HG03196 (cell line): Measurements from ENCODE around the gene ZNF593.

Experiments
- ATAC-seq: cut with Tn5 transposase; IDR thresholded peaks from one replicate; pipeline ENCODE4 v1.9.1; 2021; ENCODE audit not compliant: unreplicated experiment

Gene ZNF593

DNA sequence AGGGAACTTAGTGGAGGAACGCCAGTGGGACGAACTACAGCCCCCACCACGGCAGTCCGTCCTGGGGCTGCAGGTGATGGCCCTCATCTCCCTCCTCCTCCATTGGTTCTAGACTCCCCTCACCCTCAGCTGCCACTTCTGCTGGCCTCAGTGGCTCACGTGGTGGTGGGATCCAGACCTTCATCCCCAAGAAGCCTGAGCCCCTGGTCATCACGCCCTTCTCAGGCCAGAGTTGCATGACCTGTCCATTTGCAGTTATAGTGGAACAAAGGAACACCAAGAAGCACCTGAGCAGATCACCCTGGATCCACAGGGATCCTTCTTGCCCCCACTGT is 23.8 kb upstream of the ZNF593 start:
- no peak for ATAC-seq

DNA sequence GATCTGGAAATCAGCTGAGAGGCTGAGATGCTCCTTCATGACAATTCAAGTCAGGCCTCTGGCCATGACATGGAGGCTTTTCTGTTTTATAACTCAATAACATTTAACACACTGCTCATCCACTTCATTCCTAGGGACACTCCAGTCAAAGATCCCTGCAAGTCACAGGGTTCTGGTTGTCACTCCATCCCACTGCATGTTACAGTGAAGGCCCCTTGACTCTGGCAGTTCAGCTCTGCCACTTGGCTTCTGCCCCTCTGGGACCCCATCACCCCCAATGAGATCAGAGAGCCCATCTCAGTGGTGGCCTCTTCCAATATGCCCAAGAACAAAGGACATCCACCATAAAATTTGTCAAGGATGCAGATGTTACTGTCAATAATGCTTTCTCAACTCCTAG is 20.8 kb upstream of the ZNF593 start:
- ATAC-seq = no peak

DNA sequence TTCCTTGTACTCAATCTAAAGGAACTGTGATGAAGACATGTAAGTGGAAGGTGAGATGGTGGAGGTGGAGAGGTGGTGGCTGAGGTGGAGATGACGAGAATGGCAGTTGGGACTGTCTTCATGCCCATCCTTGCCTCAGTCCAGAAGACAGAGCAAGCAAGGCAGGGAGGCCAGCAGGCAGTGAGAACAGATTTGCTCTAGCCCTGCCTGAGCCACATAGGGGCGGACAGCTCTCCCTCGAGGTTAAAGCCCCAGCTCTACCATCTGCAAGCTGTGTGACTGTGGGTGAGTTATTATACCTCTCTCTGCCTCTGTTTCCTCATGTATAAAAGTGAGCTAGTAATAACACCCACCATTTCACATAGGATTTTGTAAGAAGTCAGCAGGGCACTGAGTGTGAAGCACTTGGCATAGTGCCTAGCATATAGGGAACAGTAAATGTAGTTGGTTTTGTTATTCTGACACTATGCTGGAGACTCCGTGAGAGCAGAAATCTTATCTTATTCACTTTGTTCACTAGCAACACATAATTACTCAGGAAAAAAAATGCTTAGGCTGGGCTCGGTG is 15.7 kb upstream of the ZNF593 start:
- ATAC-seq = no peak

DNA sequence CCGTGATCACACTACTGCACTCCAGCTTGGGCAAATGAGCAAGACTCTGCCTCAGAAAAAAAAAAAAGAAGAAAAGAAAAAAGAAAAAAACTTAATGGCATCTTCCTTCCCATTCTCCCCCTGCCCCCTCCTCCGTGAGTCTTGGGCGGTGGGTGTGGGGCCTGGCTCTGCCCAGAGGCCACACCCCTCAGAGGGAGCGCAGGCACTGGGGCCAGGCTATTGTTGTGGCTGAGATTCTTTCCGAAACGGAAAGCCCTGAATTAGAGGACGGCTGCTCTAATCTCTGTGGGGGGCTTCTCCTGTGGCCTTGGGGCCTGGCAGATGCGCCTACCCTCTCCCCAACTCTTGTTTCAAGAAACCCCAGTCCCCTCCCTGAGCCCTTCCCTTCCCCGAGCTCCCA is 15.0 kb upstream of the ZNF593 start:
- no peak for ATAC-seq

DNA sequence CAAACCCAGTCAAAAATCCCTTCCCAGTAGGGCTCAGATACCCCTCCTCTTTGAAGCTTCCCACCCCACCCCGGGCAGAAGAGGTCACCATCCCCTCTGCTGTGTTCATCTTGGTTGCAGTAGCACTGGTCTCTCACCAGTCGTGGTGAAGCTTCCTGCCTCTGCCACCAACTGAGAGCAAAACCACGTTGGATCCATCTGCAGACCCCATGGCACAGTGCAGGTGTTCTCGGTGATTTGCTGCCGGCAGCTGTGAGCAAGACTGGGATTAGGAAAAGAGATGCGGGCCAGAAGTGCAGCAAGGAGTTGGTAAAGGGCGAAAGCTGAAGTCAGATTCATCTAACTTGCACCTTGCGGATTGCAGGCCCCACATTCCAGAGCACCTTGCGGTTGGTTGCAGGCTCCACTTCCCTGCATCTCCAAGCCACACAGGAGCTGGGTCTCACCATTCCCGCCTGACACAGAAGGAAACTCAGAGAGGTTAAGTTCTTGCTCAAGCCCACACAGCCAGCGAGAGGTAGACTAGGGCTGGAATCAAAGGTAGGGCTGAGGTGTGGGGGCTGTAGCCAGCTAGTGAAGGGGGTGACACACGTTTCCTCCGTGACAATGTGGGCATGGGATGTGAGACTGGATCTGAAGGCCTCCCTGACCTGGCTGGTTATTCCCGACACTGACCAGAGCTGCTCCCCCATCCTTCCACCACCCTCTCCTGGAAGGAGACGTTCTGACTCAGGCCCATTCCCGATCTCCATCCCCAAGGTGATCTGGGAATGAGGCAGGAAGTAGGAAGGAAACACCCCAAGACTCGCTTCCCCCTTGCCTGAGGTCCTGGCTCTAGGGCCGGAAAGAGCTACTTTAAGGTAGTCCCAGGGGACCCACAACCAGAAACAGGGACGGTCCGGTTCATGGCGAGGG is 14.1 kb upstream of the ZNF593 start:
- ATAC-seq = no peak

DNA sequence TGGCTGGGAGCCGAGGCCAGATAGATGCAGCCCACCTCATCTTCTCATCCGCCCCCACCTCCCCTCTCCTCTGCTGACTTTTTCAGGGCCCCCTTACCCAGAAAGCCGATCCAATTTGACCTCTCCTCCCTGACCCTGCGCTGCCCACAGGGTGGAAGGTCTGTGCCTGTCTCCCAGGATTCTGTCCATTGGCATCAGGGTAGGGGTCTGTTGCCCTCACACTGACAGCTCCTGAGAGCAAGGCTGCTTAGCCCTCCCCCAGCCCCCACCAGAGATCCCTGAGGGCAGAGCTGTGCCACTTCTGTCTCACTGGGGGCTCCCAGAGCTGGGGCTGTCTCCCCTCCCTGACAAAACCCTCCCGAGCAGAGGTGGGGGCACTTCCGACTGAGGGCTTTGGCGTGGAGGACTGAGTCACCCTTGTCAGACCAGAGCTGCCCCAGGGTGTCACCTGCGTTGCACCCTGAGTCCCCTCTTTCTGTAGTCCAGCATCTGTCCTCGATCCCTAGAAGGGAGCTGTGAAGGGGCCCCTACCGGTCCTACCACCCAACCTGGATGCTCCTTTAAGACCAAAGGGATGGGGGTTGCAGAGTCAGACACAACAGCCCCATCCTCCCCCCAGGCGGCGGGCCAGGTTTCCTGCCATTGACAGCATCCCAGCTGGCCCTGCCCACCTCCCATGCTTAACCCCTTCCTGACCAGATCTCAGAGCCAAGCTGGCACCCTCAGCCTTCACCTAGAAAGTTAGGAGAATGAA is 13.2 kb upstream of the ZNF593 start:
- ATAC-seq = no peak

DNA sequence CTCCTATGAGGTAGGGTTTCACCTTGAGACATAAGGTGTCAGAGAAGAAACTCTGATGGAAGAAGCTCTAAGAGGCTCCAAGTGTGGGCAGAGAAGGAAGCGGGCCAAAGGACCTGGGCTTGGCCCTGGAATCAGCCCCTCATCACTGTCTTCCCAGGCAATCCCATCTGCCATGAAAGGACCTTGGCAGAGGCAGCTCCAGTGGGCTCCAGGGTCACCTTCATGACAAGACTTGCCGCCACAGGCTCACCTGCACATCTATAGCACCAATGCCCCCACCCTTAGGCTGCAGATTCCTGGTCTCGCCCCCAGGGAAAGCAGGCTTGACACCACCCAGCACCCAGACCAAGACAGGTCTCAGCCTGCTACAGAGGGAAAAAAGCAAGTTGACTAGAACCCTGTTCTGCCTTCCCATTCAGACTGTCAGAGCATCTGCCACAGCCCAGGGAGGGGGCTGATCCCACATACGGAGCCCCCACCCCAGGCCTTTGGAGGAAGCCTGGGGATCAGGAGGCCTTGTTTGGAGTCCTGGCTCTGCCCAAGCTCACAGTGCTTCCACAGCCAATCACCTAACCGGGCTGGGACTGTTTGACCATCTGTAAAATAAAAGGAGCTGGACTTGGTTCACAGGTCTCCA is 11.3 kb upstream of the ZNF593 start:
- ATAC-seq = no peak

DNA sequence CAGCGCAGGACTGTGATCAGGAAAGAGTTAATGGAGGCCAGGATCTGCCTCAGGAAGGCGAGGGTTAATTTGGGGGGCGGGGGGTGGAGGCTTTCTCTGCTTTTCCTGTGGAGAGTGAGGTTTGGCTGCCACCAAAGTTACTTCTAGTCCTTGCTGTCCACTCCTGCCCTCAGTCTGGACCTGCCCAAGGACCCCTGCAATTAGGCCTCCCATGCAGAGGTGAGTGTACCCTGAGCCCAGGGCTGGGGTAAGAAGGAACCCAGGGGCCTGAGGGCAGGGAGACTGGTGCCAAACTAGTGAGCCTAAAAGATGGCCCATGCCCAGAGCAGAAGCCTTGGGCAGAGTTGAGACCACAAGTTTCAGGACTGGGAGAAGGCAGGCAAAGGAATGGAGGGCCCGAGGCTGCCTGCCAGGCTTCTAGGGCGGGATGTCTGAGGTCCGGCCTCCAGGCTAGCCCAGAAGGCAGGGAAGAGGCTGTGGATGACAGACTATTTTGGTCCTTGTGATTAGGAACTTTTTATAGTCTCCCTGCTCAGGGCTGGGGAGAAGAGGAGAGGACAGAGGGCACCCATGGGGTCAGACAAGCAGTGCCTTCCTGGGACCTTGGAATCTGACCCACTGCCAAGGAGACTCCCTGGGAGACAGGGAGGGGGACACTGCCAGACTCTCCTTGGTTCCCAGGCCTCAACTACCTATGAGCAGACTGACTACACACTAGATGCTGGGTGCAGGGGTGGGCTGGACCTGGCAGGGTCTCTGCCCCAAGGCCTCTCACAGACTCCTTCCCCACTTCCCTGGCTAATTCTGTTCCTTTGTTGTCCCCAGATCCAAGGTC is 10.6 kb upstream of the ZNF593 start, which contains the start of gene FAM110D:
Gene FAM110D (plus strand): TSS at position 172 of the 835 bp plus-strand sequence. CDS start 2,213 bp downstream, outside the sequence.
- no peak for ATAC-seq

DNA sequence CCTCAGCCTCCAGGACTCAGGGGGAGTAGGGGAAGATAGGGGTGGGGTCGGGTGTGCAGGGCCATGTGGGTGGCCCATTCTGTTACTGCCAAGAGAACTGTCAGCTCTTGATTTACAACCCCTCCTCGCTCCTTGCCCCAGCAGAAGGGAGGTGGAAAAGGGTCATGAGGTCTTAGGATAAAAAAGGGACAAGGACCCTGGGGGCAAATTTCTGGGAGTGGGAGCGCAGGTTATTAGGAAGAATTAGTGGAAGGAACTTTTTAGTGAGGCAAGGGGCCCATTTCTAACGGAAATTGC is 10.0 kb upstream of the ZNF593 start:
- ATAC-seq = no peak

DNA sequence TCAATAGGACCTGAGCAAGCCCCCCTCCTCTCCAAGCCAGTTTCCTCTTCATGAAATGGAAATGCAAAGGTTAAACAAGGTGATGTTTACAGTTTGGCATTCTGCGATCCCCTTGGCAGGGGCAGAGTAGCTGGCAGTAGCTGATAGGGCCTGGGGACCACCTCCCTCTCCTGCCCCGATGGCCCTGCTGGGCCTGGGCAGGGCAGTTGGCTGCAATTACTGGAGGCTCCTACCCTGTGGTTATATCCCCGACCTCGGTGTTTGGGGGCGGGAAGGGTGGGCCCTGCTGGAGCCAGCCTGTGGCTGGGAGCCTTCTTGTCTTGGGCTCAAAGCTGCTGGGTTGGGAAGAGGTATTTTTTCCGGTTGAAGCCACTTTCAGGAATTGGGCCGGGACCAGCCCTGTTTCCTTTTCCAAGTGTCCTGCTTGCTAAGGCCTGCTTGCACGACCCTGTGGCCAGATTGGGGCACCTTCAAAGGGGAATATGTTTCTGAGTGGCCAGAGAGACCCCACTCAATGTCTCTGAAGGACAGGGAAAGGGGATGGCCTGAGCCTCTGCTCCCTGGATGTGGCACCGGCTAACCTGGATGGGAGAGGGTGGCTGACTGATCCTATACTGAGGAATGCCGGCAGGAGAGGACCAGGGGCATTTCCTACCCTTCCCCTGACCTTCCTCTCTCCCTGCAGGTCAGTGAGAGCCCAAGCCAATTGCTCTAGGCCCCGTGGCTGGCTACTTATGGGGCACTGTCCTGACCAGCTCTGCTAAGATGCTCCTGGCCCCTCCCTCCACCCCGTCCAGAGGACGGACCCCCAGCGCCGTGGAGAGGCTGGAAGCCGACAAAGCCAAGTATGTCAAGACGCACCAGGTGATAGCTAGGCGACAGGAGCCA is 8.9 kb upstream of the ZNF593 start:
- no peak for ATAC-seq

DNA sequence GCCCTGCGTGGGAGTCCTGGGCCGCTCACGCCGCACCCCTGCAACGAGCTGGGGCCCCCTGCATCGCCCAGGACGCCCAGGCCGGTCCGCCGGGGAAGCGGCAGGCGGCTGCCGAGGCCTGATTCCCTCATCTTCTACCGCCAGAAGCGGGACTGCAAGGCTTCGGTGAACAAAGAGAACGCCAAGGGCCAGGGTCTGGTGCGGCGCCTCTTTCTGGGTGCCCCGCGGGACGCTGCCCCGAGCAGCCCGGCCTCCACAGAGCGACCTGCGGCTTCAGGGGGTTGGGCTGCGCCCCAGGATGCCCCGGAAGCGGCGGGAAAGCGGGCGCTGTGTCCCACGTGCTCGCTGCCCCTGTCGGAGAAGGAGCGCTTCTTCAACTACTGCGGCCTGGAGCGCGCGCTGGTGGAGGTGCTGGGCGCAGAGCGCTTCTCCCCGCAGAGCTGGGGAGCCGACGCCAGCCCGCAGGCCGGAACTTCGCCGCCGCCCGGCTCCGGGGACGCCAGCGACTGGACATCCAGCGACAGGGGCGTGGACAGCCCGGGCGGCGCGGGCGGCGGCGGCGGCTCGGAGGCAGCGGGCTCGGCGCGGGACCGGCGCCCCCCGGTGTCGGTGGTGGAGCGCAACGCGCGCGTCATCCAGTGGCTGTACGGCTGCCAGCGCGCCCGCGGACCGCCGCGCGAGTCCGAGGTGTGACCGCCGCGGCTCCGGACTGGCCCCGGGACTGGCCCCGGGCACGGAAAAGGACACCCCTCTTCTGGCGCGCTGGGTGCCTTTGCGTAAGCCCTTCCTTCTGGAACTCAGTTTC is 8.1 kb upstream of the ZNF593 start:
- no peak for ATAC-seq

DNA sequence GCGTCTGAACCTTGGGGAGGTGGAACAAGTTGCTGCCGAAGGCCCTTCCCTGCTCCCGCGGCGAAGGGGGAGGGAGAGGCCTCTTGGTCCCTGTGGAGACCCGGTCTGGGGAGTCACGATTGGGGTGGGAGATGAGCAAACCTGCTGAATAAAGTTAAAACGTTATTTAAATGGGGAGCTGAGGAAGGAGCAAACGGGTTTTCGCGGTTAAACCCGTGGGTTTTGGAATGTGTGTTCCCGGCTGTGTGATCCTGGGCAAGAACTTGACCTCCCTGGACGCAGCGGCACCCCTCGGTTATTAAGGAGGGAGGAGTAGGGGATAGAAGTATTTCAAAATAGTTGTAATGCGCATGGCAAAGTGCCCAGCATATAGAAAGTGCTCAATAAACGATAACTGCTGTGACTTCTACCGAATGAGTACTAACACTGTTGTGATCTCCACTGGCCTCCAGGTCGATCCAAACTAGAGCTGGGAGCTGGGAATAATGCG is 7.4 kb upstream of the ZNF593 start:
- ATAC-seq = no peak

DNA sequence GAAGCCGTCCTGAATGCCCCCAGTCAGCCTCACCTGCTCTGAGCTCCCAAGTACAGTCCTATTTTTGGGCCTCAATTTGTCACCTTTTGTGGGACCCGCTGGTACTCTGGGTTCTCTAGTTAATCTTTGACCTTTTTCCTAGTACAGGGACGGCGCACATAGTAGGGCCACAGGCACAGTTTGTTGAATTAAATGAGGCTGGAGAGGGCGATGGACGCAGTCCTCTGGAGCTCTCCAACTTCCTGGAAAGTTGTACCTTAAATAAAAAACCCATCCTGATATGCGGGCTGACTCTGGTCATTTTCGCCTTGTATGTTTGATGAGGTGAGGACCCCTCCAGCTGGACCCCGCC is 6.0 kb upstream of the ZNF593 start:
- ATAC-seq = no peak

DNA sequence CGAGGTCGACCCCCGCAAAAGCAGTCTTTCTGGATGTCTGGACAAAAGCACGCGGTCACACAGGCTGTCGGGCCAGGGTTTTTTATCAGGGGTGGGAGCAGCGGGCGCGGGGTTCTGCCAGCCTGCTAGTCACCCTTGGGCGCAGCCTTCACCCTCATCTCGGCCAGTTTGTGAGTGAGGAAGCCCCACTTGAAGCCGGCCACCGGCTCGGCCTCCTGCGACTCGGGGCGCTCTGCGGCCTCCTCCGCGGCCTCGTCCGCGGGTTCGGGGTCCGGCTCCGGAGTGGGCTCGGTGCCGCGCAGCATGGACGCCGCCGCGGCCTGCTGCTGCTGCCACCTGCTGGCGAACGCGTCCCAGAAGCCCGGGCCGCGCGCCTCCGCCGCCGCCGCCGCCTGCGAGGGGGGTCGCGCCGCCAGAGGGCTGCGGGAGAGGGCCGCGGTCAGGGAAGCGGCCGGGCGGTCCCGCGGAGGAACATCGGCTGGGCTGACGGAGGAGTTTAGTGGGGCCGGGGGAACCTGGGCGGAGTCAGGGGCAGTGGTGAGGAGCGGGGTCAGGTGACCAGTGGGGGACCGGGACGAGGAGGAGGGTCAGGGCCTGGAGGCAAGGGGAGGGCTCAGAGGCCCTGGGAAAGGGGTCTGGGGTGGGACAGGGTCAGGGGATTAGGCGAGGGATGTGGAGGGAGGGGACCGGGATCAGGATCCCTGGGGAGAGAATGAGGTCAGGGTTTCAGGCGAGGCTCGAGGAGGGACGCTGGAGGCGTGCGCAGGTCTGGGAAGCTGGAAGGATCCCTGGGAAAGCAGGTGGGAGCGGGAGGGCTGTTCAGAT is 5.5 kb upstream of the ZNF593 start:
- ATAC-seq = no peak

DNA sequence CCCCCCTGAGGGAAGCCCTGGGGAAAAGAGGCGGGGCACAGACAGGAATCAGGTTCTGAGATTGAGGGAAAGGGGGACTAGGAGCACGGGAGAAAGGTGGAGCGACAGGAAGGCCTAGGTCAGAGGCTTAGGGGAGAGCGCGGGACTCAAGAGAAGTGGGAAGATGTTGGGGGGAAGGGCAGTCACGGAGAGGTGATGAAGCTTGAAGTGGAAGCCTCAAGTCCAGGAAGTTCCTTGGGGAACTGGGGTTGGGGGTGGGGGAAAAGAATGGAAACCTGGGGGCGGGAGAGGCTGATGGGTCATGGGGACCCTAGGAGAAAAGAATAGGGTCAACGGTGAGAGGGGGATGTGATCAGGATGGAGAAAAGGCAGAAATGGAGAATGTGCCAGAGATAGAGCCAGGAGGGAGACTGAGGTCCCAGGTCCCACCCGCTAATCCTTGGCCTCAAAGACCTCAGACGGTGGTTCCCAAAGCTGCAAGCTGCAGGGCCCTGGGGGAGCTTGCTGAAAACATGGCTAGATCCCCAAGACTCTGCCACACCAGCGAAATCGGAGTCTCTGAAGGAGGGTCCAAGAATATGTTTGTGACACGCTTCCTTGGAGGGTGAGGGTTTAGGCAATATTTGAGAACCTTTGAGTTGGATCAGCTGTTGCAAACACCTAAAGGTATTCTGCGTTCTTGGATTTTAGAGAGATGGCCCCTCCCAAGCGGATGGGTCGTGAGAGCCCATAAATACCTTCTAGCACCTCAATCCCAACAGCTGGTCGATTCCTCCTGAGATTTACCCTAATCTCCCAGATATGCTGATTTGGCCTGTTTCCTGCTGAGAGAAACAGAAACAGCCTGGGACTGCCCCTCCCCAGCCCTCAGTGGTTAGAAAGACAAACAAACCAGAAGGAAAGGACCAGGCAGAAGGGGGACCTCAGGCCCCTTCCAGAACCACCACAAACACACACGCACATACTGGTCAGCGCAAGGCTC is 4.6 kb upstream of the ZNF593 start:
- no peak for ATAC-seq

DNA sequence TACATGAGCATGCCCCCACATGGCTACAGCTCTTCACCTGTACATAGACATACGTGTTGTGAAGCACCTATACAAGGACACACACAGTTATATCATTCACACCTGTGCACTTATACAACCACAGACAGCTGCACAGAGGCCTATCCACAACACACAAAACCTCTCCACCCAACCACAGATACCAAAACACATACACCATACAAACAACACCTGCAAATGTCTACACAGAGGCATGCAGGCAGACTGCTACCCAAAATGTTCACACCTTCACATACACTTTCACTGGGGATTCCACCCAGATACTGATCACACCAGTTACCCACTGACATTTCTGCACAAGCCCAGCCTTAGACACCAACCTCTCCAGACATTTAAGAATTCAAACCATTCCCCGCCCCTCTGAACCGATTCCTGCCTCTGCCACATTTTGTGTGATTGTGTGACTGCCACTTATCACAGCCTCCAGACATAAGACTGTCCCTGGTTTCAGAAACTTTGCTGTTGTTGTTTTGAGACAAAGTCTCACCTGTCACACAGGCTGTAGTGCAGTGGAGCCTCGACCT is 2.9 kb upstream of the ZNF593 start:
- no peak for ATAC-seq
